ENCODE results near the gene RSRC1. TPM values are rescaled to one million over a fixed set of nuclear protein-coding genes. Genes with fewer than 3 reads are reported as not detected.

The RSRC1 gene
- total RNA-seq, 2 experiments from 2014 or later: 37.4 to 38.8 TPM

DNA sequence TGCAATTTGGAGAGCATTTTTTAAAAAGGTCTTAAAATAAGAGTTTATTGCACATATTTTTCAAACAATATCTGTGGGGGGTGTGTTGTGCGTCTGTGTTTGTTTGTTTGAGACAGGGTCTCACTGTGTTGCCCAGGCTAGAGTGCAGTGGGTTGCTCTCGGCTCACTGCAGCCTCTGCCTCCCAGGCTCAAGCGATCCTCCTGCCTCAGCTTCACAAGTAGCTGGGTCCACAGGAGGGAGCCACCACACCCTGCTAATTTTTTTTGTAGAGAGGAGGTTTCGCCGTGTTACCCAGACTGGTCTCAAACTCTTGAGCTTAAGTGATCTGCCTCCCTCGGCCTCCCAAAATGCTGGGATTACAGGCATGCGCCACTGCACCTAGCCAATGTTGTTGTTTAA lies 463.8 kb downstream of the RSRC1 start:
- ChIA-PET CTCF (no interaction called here), POLR2A (no interaction called here)
- no peak for DNase-seq
- no peaks in the 10 kb centered on the region for H3K36me3 Mint-ChIP-seq (ENCODE audit: low read depth)
- peaks cover 19% of the 10 kb centered on the region for H3K27me3 Mint-ChIP-seq
- H3K4me3 Mint-ChIP-seq: no peak overlapping the region
- peaks cover 11% of the 10 kb centered on the region for H3K4me1 Mint-ChIP-seq
- no peaks in the 10 kb centered on the region for H3K9me3 Mint-ChIP-seq
- H3K27ac Mint-ChIP-seq: no peak overlapping the region

DNA sequence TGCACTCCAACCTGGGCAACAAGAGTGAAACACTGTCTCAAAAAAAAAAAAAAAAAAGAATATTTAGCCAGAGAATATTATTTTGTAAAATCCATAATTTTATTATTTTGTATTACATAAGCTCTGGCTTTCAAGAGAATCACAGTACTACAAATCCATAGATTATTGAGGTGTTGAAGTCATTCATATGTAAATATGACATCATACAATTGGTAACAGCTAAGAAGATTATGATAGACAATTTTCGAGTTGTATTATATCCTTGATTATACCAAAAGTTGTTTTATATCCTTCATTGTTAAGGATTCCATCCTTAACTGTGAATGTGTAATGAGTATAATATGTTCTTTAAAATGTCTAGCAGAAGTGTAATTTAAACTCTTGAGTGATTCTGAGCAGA lies 464.8 kb downstream of the RSRC1 start:
- H3K4me3 Mint-ChIP-seq: no peak overlapping the region
- ChIA-PET CTCF (interaction anchor here (0.7 kb wide), 1 partner anchor 11 kb away, joined by 3 read pairs; no protein-coding TSS in a partner anchor), POLR2A (no interaction called here)
- no peaks in the 10 kb centered on the region for H3K9me3 Mint-ChIP-seq
- H3K36me3 Mint-ChIP-seq (ENCODE audit: low read depth): no peaks in the 10 kb centered on the region
- no peak overlapping the region for H3K27ac Mint-ChIP-seq
- peaks cover 17% of the 10 kb centered on the region for H3K27me3 Mint-ChIP-seq
- no peak for DNase-seq
- peaks cover 10% of the 10 kb centered on the region for H3K4me1 Mint-ChIP-seq

DNA sequence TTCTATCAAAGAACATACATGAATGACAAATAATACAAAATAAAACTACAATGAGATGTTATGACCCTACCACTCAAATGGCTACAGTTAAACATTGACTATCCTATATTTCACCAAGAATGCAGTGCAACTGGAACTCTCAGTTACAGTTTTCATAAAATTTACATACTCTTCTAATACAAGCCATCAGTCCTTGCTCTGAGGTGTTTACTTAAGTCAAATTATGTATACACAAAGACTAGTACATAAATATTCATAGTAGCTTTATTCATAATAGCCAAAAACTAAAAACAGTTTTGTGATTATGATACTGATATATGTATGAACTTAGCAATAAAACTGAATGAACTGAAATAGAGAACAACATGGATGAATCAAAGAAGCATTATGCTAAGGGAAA lies 480.3 kb downstream of the RSRC1 start:
- no peaks in the 10 kb centered on the region for H3K36me3 Mint-ChIP-seq (ENCODE audit: low read depth)
- H3K4me1 Mint-ChIP-seq: no peaks in the 10 kb centered on the region
- H3K4me3 Mint-ChIP-seq: no peak overlapping the region
- ChIA-PET CTCF (interaction anchor here (1.2 kb wide), 1 partner anchor 54 kb away, joined by 4 read pairs; the partner anchor contains the start of gene GFM1), POLR2A (no interaction called here)
- no peak for DNase-seq
- no peaks in the 10 kb centered on the region for H3K9me3 Mint-ChIP-seq
- H3K27ac Mint-ChIP-seq: no peak overlapping the region
- H3K27me3 Mint-ChIP-seq: peaks cover 1% of the 10 kb centered on the region

Other genes with a start within 250 kb of the RSRC1 start
- gene SHOX2, start 3.7 kb upstream of the RSRC1 start, total RNA-seq: not detected

All from activated CD4-positive, alpha-beta memory T cell treated with anti-CD3 and anti-CD28 coated beads, Interleukin-2, amount 10 ng/mL, durations not matched to agents 7 days and 5 days (primary cell).